DMS153 (cell line): Measurements from ENCODE around the gene TEX52.
"Not testable (repeated sequence)": the region's sequence is repeated elsewhere in the genome, so short reads cannot be mapped to it uniquely, and the experiment has no call there.

Source experiments
- DNase-seq: peaks from one replicate; lab custom pipeline; 2025; lab: John Stamatoyannopoulos, UW

Gene TEX52

DNA sequence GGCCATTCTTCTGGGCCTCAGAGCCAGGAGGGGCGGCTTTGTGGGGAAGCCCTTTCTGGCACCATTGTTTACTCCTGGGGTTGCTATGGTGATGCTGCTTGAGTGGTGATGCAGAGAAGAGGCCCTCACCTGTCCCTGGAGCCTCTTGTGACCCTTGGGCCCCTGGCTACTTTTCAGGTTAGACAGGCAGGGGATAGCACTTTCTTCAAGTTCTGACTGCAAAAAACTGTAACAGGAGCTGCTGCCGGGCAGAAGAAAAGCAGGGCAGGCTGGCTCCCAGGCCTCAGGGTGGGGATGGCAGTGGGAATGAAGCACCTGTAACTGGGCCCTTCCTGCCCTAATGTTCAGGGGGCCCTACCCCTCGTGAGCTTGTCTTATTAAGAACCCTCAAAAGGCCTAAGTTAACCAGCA is at the start of gene TEX52:
Gene TEX52, minus strand, starts transcription at position 19 of the 411 bp plus-strand sequence. Its CDS starts 13 bp downstream, at position 6.
- peak; percentile 13 for DNase-seq

DNA sequence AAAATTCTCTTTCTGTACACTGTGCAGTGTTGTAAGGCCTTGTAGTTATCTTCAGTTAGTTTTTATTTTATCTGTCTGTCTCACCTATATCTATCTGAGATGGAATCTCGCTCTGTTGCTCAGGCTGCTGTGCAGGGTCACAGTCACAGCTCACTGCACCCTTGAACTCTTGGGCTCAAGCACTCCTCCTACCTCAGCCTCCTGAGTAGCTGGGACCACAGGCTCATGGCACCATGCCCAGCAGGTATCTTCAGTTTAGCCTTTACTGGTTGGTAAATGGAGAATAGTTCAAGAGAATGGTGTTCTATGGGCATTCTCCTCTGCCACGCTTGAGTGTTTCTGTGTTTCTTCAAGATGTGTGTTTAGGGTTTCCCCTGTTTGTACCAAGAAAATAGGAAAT is 47.4 kb upstream of the TEX52 start:
- no peak for DNase-seq

DNA sequence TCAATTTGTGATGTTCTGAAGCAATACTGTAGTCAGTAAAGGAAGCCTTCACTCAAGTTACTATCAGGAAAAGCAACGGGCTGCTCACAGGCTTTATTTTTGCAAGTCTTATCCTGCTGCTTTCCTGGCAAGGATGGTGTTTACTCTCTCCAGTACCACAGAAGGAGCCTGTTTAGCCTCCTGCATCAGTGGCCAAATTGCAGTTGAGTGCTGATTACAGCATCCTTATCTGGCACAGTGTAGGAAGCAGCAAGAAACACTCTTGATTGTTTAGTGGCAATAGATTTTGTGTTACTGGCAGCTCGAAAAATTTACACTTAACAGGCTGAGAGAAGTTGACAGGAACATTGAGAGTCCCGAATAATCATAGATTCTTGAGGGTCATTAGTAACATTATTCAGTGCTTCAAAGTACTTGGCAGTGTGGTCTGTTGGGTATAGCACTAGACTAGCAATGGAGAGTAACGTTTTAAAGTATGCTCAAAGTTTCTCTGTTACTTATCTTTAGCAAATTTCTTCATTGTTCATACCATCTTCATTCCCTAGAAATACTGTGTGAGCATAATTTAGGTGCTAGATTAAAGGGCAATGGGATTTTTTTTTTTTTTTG is 45.5 kb upstream of the TEX52 start:
- DNase-seq, result peak; percentile 5

DNA sequence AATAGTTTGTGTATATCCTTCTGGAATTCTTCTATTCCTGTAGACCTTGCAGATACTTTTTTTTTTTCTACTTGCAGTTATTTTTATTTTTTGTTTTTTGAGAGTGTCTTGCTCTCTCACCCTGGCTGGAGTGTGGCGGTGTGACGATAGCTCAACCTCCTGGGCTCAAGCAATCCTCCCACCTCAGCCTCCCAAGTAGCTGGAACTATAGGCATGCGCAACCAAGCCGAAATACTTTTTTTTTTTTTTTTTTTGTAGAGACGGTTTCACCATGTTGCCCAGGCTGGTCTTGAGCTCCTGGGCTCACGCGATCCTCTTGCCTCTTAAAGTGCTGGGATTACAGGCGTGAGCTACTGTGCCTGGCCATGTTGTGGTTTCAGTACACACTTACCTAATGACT is 43.8 kb upstream of the TEX52 start:
- no peak for DNase-seq

DNA sequence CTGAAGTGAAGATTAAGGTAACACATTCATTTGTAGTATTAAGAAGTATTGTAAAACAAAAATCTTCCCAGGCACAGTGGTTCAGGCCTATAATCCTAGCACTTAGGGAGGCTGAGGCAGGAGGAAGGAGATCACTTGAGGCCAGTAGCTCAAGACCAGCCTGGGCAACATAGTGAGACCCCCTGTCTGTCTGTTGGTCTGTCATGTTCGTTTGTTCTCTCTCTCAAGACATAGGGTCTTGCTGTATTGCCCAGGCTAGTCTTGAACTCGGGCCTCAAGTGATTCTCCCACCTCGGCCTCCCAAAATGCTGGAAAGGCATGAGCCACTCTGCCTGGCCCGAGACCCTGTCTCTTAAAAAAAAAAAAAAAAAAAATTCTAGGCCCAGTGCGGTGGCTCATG is 40.6 kb upstream of the TEX52 start:
- DNase-seq, result no peak

DNA sequence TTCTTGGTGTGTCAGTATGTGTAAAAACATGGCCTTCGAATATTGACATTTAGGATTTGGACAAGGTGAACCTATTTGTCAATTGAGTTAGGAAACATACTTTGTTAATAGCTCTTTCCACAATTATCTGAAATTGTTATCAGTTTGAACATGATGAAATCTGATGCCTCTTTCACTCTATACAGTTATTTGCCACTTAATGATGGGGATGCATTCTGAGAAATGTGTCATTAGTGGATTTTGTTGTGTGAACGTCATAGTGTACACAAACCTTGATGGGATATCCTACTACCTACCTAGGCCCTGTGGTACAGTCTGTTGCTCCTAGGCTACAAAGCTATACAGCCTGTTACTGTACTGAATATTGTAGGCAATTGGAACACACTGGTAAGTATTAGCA is 38.7 kb upstream of the TEX52 start:
- DNase-seq, result no peak

DNA sequence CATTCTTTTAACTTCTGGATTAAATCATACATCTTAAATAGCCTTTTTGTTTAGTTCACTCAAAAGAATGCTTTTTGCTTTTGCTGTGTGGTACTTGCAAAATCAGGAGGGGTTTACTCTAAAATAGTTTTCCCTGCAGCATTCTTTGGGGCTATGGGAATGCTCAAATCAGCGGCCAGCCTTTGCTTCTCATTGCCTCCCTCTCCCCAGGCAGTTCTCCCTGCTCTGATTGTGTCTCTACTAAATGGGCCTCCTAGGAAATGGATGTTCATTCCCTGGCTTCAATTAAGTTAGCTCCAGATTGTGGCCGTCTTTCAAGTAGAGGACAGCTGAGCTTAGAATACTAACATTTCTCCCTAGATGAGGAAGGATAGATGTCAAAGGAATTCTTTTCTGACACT is 38.2 kb upstream of the TEX52 start:
- no peak for DNase-seq

DNA sequence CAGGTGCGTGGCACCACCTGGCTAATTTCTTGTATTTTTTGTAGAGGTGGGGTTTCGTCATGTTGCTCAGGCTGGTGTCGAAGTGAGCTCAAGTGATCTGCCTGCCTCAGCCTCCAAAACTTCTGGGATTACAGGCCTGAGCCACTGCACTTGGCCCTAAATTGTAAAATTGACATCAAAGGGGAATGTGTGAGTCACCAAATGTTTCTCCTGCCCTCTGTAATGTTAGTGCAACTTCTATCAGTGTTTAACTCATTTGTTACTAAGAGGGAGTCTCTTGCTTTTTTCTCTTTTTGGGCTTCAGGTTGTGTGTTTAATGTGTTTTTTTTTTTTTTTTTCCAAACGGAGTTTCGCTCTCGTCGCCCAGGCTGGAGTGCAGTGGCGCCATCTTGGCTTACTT is 36.2 kb upstream of the TEX52 start:
- no peak for DNase-seq

DNA sequence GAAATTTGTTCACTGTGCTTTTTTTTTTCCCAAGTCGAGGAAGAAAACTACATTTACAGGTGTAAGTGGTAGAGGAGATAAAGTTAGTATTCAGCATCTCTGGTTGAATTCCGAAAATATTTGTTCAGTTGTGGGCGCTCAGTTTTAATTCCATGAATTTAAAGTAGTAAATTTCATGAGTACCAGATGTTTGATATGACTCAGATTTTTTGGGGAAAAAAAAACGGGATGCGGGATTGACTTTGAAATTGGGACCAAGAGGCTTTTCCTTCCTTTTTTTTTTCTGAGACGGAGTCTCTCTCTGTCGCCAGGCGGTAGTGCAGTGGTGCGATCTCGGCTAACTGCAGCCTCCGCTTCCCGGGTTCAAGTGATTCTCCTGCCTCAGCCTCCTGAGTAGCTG is 35.4 kb upstream of the TEX52 start:
- DNase-seq, result no peak

DNA sequence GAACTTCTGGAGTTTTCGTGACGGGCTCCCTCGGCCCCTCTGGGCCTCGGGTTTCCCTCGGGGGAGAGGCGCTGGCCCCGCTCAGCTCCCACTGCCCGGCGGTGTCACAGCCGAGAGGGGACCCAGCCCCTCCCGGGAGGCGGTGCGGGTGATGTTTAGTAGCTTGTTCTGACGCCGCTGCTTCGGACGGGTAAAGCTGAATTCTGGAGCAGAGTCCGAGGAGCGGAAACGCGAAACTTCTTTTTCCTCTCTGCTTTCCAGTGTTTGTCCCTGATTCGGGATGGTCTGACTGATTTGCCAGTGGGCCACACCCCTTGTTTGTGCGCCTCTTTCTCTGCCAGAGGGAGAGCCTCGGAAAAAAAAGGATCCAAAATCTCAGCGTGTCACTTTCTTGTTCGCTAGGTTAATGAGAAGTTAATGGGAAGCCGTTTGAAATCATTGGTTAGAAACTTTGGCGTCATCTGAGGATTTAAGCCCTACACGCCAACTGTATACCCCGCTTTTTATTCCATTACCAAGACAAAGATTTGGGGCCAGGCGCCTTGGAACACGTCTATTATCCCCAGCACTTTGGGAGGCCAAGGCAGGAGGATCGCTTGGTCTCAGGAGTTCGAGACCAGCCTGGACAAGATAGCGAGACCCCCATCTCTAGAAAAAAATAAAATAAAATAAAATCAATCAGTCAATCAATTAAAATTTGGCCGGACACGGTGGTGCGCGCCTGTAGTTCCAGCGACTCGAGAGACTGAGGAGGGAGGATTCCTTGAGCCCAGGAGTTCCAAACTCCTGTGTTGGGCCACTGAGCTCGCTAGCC is 34.6 kb upstream of the TEX52 start:
- DNase-seq, result no peak

DNA sequence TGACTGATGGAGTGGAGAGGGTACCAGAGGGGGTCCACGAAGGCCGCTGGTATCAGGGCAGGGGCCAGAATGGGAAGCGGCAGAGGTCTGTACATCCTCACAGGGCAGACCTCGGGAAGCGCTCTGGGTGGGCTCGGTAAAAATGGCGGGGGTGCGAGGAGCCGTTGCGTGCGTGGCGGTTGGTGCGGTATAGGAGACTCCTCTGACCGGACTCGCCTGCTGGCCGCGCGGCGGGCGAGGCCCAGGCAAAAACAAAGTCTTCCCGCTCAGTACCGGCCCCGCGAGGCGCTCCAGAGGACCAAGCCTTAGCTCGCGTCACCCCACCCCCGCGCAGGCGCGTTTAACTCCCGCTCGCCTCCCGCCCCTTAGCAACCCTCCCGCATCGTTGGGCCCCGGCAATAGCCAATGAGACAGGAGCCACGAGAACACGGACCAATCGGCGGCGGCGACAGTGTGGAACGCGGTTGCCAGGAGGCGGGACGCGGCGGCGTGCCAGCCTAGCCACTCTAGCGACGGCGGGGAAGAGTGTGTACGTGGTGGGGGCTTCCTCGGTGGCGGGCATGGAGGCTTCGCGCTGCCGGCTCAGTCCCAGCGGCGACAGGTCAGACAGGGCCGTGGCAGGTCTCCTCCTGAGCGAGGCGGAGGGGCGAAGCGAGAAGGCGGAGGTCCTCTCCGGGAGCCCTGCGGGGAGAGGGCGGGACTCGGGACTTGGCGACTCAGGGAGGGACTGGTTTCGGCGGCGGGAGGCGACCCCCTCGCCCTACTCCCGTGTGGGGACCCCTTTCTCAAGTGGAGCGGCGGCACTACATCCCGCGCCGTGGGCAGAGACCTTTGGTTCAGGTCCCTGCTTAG is 33.8 kb upstream of the TEX52 start, which contains the start of gene TULP3:
Gene TULP3, plus strand, starts transcription at position 504 of the 852 bp plus-strand sequence. Its CDS starts 57 bp downstream, at position 561.
- DNase-seq, result peak; percentile 90

DNA sequence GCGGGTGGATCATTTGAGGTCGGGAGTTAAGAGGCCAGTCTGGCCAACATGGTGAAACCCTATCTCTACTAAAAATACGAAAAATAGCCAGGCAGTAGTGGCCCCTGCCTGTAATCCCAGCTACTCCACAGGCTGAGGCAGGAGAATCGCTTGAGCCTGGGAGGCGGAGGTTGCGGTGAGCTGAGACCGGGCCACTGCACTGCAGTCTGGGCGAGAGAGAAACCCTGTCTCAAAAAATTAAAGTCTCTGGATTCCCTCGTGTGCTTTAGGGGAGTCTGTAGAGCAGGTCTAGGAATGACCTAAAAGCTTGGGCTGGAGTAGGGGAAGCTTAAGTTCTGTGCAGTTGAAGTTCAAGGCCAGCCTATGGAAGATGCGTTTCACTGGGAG is 33.2 kb upstream of the TEX52 start:
- no peak for DNase-seq

DNA sequence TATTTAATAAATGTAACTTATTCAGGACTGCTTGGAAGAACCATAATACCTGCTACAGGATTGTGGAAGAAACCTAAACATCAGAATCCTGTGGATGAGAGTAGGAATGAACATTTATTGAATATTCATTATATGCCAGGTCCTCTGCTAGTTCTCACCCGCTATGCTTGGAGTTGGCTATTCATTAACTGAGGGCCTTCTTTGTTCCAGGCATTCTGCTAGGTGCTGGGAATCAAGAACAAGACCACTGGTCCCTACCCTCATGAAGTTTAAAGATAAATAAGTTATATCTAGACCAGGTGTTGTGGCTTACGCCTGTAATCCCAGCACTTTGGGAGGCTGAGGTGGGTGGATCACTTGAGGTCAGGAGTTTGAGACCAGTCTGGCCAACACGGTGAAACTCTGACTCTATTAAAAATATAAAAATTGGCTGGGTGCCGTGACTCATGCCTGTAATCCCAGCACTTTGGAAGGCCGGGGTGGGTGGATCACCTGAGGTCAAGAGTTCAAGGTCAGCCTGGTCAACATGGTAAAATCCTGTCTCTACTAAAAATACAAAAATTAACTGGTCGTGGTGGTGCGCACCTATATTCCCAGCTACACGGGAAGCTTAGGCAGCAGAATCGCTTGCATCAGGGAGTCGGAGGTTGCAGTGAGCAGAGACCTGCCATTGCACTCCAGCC is 30.1 kb upstream of the TEX52 start:
- DNase-seq, result no peak

DNA sequence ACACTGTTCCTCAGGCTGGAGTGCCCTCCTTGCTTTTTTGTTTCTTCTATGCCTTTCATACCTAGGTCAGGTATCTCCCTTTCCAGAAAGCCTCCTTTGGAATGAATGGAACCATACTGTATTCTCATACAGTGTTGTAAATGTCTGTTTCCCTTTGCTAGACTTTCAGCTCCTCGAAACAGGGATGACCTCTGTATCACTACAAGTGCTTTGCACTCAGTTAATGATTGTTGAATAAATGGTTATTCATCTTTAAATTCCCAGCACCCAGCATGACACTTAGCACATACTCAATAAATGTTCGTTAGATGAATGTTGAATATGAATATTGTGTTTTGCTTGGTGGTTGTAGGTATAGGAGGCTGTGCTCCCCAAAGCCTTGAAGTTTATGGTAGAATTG is 28.0 kb upstream of the TEX52 start:
- no peak for DNase-seq

DNA sequence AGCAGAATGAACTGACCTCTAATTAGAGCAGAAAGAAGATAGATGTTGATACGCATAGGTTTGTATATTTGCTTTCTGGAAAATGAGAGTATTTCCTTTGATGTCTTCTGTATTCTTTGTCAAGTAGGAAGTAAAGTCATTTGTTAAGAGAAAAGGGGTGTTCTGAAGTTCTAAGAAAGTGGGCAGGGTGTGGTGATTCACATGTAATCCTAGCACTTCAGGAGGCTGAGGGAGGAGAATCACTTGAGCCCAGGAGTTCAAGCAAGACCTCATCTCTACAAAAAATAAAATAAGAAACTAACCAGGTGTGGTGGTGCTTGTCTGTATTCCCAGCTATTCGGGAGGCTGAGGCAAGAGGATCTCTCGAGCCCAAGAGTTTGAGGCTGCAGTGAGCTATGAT is 23.0 kb upstream of the TEX52 start:
- no peak for DNase-seq

DNA sequence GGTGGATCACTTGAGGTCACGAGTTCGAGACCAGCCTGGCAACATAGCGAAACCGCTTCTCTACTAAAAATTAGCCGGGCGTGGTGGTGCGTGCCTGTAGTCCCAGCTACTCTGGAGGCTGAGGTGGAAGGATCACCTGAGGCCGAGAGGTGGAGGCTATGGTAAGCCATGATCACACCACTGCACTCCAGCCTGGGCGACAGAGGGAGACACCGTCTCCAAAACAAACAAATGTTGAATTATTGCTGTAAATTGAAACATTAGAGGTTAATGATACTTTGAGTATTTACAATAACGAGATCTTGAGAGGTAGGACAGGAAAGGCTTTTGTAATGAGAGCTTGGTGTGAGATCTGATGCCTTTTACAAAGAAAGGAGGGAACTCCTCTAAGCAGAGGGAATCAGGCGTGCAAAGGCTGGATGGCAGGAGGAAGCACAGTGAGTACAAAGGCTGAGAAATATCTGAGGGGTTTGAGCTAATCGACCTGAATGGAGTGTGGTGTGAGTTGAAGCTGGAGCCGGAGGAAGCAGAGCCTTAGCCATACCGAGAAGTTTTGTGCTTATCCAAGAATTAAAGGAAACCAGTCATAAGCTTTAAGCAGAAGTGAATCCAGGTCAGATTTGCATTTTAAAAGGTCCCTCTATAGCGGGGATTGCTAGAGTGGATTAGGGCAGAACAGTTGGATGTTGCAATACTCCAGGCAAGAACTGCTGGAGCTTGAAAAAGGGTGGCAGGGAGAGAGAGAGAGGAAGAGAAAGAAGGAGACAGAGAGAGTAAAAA is 21.3 kb upstream of the TEX52 start:
- peak; percentile 88 for DNase-seq

DNA sequence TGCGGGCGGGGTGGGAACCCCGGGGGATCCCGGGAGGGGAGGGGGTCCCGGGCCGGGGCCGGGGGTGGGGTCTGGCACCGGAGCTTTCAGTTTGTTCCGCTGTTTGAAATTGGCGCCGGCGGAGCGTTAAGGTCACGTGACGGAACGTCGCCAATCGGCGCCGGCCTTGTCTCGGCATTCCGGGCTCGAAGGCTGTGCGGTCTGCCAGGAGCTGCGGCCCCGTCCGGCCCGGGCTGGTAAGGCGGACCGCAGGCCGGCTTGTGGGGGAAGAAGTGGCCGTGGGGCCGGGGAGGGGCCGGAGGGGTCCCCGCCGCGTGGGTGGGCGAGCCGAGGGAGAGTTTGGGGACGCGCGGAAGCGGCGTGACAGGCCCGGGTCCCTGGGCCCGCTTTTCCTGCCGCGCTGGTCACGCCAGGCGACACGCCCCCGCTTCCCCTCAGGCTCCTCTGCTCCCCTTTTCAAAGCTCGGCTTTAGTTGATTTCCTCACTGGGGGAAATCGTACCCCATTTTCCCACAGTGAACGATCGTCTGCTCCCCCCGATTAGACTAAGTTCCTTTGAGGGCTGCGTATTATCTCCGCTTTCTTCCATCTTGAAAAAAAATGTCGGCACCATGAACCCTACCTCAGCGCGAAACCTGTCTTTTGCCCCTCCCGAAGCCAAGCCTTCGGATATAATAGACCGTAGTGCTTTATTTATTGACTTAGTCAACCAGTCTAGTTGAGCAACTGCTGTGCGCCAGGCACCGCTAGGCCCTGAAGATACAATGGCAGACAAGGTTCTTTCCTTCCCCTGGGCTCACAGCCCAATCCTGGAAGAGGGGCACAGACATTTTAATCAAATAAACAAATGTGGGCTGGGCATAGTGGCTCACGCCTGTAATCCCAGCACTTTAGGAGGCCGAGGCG is 20.5 kb upstream of the TEX52 start, which contains the start of the genes FOXM1 and RHNO1:
Gene FOXM1, minus strand, starts transcription at position 128 of the 906 bp plus-strand sequence. CDS start 2,696 bp downstream, outside the sequence.
Gene RHNO1, plus strand, starts transcription at position 177 of the 906 bp plus-strand sequence. CDS start 8,144 bp downstream, outside the sequence.
- DNase-seq, result peak; percentile 75

DNA sequence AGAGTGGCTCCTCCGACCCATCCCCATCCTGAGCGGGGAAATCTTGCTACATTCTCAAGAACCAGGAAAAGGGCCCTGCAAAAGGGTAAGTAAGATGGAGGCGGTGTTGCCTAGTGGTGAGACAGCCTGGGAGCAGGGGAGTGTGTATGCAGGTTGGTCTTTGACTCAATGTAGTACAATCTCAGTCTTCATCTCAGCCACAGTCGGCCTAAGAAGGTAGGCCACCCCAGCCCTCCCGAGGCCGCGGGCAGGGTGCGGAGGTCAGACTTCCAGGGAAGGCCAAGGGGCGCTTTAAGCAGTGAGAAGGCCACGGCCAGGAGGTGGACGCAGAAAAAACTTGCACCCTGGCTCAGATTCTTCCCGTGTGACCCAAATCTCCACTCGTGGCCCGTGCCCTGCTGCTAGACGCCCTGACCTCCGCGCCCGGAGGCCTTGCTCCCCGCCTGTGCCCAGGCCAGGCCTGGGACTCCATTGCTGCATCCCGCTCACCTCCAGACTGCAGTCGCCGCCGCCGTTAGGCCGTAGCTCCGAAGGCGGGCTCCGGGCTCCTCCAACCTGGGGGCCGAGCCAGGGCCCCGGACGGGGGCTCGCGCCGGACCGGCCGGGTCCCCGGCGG is 19.7 kb upstream of the TEX52 start:
- DNase-seq, result no peak

DNA sequence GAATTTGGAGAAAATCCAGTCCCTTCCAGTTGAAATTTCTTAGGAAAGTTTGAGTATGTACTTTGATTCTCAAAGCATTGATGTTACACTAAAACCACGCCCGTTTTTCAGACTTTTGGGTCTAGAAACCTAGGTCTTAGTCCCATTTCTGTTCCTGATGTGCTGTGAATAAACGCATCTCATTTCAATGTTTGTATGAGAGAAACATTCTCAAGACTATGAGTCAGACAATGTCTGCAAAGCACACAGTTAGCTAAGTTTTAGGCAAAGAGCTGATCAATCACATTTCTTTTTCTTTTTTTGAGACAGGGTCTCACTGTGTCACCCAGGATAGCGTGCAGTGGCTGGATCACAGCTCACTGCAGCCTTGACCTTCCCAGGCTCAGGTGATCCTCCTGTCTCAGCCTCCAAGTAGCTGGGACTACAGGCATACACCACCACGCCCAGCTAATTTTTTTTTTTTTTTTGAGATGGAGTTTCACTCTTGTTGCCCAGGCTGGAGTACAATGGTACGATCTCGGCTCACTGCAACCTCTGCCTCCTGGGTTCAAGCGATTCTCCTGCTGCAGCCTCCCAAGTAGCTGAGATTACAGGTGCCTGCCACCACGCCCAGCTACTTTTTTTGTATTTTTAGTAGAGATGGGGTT is 12.3 kb upstream of the TEX52 start:
- DNase-seq, result not testable (repeated sequence)
